ENCODE results near the gene PRDM1. TPM values are rescaled to one million over a fixed set of nuclear protein-coding genes. Genes with fewer than 3 reads are reported as not detected.

The PRDM1 gene
- polyA plus RNA-seq, 1 experiment, result 3.7 TPM

DNA sequence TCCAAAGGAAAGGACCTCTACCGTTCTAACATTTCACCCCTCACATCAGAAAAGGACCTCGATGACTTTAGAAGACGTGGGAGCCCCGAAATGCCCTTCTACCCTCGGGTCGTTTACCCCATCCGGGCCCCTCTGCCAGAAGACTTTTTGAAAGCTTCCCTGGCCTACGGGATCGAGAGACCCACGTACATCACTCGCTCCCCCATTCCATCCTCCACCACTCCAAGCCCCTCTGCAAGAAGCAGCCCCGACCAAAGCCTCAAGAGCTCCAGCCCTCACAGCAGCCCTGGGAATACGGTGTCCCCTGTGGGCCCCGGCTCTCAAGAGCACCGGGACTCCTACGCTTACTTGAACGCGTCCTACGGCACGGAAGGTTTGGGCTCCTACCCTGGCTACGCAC, 18.8 kb downstream of the PRDM1 start:
- Histone ChIP-seq H3K9me3 (ENCODE audit: control insufficient read depth, insufficient read depth, low read length) (no peaks in the 10 kb centered on the region), H3K27me3 (ENCODE audit: control insufficient read depth, insufficient read depth, low read length) (no peaks in the 10 kb centered on the region), H3K27ac (ENCODE audit: low read depth, low read length) (peak overlapping the region; percentile 0), H3K4me3 (ENCODE audit: low read depth, low read length) (no peak overlapping the region)
- ChIA-PET POLR2A (no interaction called here), CTCF (interaction anchor here (0.8 kb wide), 1 partner anchor 118 kb away, joined by 4 read pairs; no protein-coding TSS in a partner anchor)
- no peak for DNase-seq (ENCODE audit: low read depth, low spot score)
- TF ChIP-seq, protein P1, sequence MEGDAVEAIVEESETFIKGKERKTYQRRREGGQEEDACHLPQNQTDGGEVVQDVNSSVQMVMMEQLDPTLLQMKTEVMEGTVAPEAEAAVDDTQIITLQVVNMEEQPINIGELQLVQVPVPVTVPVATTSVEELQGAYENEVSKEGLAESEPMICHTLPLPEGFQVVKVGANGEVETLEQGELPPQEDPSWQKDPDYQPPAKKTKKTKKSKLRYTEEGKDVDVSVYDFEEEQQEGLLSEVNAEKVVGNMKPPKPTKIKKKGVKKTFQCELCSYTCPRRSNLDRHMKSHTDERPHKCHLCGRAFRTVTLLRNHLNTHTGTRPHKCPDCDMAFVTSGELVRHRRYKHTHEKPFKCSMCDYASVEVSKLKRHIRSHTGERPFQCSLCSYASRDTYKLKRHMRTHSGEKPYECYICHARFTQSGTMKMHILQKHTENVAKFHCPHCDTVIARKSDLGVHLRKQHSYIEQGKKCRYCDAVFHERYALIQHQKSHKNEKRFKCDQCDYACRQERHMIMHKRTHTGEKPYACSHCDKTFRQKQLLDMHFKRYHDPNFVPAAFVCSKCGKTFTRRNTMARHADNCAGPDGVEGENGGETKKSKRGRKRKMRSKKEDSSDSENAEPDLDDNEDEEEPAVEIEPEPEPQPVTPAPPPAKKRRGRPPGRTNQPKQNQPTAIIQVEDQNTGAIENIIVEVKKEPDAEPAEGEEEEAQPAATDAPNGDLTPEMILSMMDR (IDR thresholded peaks at IDR 0.05; ENCODE audit: low read depth, low read length), result no peak

DNA sequence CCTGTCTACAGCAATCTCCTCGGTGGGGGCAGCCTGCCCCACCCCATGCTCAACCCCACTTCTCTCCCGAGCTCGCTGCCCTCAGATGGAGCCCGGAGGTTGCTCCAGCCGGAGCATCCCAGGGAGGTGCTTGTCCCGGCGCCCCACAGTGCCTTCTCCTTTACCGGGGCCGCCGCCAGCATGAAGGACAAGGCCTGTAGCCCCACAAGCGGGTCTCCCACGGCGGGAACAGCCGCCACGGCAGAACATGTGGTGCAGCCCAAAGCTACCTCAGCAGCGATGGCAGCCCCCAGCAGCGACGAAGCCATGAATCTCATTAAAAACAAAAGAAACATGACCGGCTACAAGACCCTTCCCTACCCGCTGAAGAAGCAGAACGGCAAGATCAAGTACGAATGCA, 19.4 kb downstream of the PRDM1 start:
- DNase-seq (ENCODE audit: low read depth, low spot score), result no peak
- Histone ChIP-seq H3K4me3 (ENCODE audit: low read depth, low read length) (no peak overlapping the region), H3K9me3 (ENCODE audit: control insufficient read depth, insufficient read depth, low read length) (no peaks in the 10 kb centered on the region), H3K27ac (ENCODE audit: low read depth, low read length) (no peak overlapping the region), H3K27me3 (ENCODE audit: control insufficient read depth, insufficient read depth, low read length) (no peaks in the 10 kb centered on the region)
- TF ChIP-seq, protein P1 (IDR thresholded peaks at IDR 0.05; ENCODE audit: low read depth, low read length), result no peak
- ChIA-PET CTCF (interaction anchor here (0.8 to 1.2 kb wide), 2 partner anchors 13 to 117 kb away, joined by 3 to 4 read pairs; no protein-coding TSS in a partner anchor), POLR2A (no interaction called here)

DNA sequence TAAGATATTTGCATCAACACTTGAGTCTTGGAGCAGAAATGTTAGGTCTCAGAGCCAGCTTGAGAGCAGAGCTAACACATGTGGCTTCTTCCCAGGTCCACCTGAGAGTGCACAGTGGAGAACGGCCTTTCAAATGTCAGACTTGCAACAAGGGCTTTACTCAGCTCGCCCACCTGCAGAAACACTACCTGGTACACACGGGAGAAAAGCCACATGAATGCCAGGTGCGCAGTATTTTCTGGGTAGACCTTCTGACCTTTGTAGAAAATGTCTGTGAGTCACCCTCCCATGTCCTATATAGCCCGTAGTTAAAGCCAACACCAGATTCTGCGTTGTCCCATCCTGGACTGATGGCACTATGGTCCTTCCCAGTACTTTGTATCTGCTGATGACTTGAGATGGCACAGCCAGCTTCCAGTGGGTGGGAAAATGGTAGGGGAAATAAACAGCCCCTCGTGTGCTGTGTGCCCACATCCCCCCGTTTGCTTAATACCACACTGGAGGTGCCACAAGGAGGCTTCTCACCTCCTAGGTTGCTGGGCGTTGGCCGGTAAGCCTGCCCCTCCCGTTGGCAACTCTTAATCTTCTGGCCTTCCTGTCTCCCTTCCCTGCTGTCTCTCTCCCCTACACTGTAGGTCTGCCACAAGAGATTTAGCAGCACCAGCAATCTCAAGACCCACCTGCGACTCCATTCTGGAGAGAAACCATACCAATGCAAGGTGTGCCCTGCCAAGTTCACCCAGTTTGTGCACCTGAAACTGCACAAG, 20.3 kb downstream of the PRDM1 start:
- Histone ChIP-seq H3K27ac (ENCODE audit: low read depth, low read length) (no peak overlapping the region), H3K27me3 (ENCODE audit: control insufficient read depth, insufficient read depth, low read length) (no peaks in the 10 kb centered on the region), H3K9me3 (ENCODE audit: control insufficient read depth, insufficient read depth, low read length) (no peaks in the 10 kb centered on the region), H3K4me3 (ENCODE audit: low read depth, low read length) (no peak overlapping the region)
- no peak for DNase-seq (ENCODE audit: low read depth, low spot score)
- TF ChIP-seq, protein P1 (IDR thresholded peaks at IDR 0.05; ENCODE audit: low read depth, low read length), result no peak
- ChIA-PET CTCF (interaction anchor here (1.2 kb wide), 1 partner anchor 12 kb away, joined by 3 read pairs; no protein-coding TSS in a partner anchor), POLR2A (no interaction called here)

DNA sequence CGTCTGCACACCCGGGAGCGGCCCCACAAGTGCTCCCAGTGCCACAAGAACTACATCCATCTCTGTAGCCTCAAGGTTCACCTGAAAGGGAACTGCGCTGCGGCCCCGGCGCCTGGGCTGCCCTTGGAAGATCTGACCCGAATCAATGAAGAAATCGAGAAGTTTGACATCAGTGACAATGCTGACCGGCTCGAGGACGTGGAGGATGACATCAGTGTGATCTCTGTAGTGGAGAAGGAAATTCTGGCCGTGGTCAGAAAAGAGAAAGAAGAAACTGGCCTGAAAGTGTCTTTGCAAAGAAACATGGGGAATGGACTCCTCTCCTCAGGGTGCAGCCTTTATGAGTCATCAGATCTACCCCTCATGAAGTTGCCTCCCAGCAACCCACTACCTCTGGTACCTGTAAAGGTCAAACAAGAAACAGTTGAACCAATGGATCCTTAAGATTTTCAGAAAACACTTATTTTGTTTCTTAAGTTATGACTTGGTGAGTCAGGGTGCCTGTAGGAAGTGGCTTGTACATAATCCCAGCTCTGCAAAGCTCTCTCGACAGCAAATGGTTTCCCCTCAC, 21.0 kb downstream of the PRDM1 start:
- no peak overlapping the region for H3K4me3 ChIP-seq (ENCODE audit: low read depth, low read length)
- no peaks in the 10 kb centered on the region for H3K9me3 ChIP-seq (ENCODE audit: control insufficient read depth, insufficient read depth, low read length)
- H3K27ac ChIP-seq (ENCODE audit: low read depth, low read length), result no peak overlapping the region
- DNase-seq (ENCODE audit: low read depth, low spot score), result no peak
- POLR2A ChIA-PET, result no interaction called here
- H3K27me3 ChIP-seq (ENCODE audit: control insufficient read depth, insufficient read depth, low read length), result no peaks in the 10 kb centered on the region
- TF ChIP-seq, protein P1 (IDR thresholded peaks at IDR 0.05; ENCODE audit: low read depth, low read length), result no peak
- CTCF ChIA-PET, result no interaction called here

DNA sequence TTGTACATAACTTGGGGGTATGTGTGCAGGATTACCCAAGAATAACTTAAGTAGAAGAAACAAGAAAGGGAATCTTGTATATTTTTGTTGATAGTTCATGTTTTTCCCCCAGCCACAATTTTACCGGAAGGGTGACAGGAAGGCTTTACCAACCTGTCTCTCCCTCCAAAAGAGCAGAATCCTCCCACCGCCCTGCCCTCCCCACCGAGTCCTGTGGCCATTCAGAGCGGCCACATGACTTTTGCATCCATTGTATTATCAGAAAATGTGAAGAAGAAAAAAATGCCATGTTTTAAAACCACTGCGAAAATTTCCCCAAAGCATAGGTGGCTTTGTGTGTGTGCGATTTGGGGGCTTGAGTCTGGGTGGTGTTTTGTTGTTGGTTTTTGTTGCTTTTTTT, 22.0 kb downstream of the PRDM1 start:
- Histone ChIP-seq H3K9me3 (ENCODE audit: control insufficient read depth, insufficient read depth, low read length) (no peaks in the 10 kb centered on the region), H3K27me3 (ENCODE audit: control insufficient read depth, insufficient read depth, low read length) (no peaks in the 10 kb centered on the region), H3K27ac (ENCODE audit: low read depth, low read length) (no peak overlapping the region), H3K4me3 (ENCODE audit: low read depth, low read length) (no peak overlapping the region)
- ChIA-PET CTCF (no interaction called here), POLR2A (no interaction called here)
- DNase-seq (ENCODE audit: low read depth, low spot score), result no peak
- TF ChIP-seq, protein P1 (IDR thresholded peaks at IDR 0.05; ENCODE audit: low read depth, low read length), result no peak

Data from AG04450 (cell line).